Activated CD4-positive, CD25-positive, alpha-beta regulatory T cell treated with anti-CD3 and anti-CD28 coated beads, Interleukin-2, amount 50 U/mL, for 72 hours (primary cell): ENCODE data around the gene CLCN1.

Experiments used
- DNase-seq: peaks from one replicate; pipeline ENCODE4 v3.0.0; 2021

CLCN1 gene

GRCh38 chr7:143401265-143401664, 85.4 kb downstream of the CLCN1 start:
- DNase-seq, result no peak
